ENCODE measurements around the gene CD8B. TPM values are rescaled to one million over a fixed set of nuclear protein-coding genes. Genes with fewer than 3 reads are reported as not detected.

Gene CD8B
- total RNA-seq, 2 donors from 2014 or later = 5.7 TPM; not detected in 1

GRCh38 chr2:86808315-86809161 is 53.1 kb downstream of the CD8B start:
- peak; percentile 93 for ATAC-seq
- TF ChIP-seq POLR2A (IDR thresholded peaks at IDR 0.05) = no peak
- peak; percentile 71 to 96 (median 92) for TF ChIP-seq CTCF (IDR thresholded peaks at IDR 0.05)
- peak; percentile 87 to 90 (median 90) for DNase-seq
- Histone ChIP-seq H3K27ac (peak overlapping the region in 3 of 4 donors; percentile 4 to 45 (median 45)), H3K9me3 (no peaks in the 10 kb centered on the region), H3K4me1 (peaks cover 19% of the 10 kb centered on the region), H3K27me3 (no peaks in the 10 kb centered on the region), H3K4me3 (peak overlapping the region in 1 of 2 donors; percentile 18), H3K36me3 (replicated peaks in 1 of 2; ENCODE audit: insufficient read depth in 1 of 2, low read depth in 2 of 2) (no peaks in the 10 kb centered on the region)
- WGBS, 2 donors = 15 to 17% methylated on average over 34 to 36 of the region's 36 CpGs
- intact Hi-C loops (cut with DNase I) = no loop called here

- ATAC-seq (peak; percentile 60), DNase-seq (peak; percentile 31 to 58 (median 52))
- Histone ChIP-seq H3K27ac (peak overlapping the region in 3 of 4 donors; percentile 4 to 45 (median 45)), H3K27me3 (no peaks in the 10 kb centered on the region), H3K9me3 (no peaks in the 10 kb centered on the region), H3K4me3 (peak overlapping the region; percentile 18 to 36), H3K36me3 (replicated peaks in 1 of 2; ENCODE audit: insufficient read depth in 1 of 2, low read depth in 2 of 2) (no peaks in the 10 kb centered on the region), H3K4me1 (peaks cover 19% of the 10 kb centered on the region)
- WGBS, 2 donors = 1 to 2% methylated on average over 30 to 51 of the region's 51 CpGs
- TF ChIP-seq CTCF (IDR thresholded peaks at IDR 0.05) = no peak
- peak in 1 of 3 donors; percentile 12 for TF ChIP-seq POLR2A (IDR thresholded peaks at IDR 0.05)
- intact Hi-C loops (cut with DNase I) = no loop called here
Observed at GRCh38 chr2:86807468-86808275, 54.0 kb downstream of the CD8B start.

- ATAC-seq (no peak), DNase-seq (no peak)
- Histone ChIP-seq H3K4me1 (peaks cover 19% of the 10 kb centered on the region), H3K27ac (no peak overlapping the region), H3K9me3 (no peaks in the 10 kb centered on the region), H3K36me3 (replicated peaks in 1 of 2; ENCODE audit: insufficient read depth in 1 of 2, low read depth in 2 of 2) (no peaks in the 10 kb centered on the region), H3K27me3 (no peaks in the 10 kb centered on the region), H3K4me3 (peak overlapping the region in 1 of 2 donors; percentile 18)
- TF ChIP-seq CTCF (IDR thresholded peaks at IDR 0.05) = no peak
- no peak for TF ChIP-seq POLR2A (IDR thresholded peaks at IDR 0.05)
- 40 to 48% methylated on average over 11 of the region's 11 CpGs for WGBS, 2 donors
- intact Hi-C loops (cut with DNase I) = no loop called here
Observed at GRCh38 chr2:86807133-86807467, 54.6 kb downstream of the CD8B start.

GRCh38 chr2:86806059-86806857 is 55.4 kb downstream of the CD8B start:
- Histone ChIP-seq H3K9me3 (no peaks in the 10 kb centered on the region), H3K4me1 (peaks cover 19% of the 10 kb centered on the region), H3K27ac (no peak overlapping the region), H3K27me3 (no peaks in the 10 kb centered on the region), H3K4me3 (no peak overlapping the region), H3K36me3 (replicated peaks in 1 of 2; ENCODE audit: insufficient read depth in 1 of 2, low read depth in 2 of 2) (no peaks in the 10 kb centered on the region)
- 76 to 78% methylated on average over 21 of the region's 21 CpGs for WGBS, 2 donors
- ATAC-seq (no peak), DNase-seq (no peak)
- no peak for TF ChIP-seq CTCF (IDR thresholded peaks at IDR 0.05)
- TF ChIP-seq POLR2A (IDR thresholded peaks at IDR 0.05) = no peak
- intact Hi-C loops (cut with DNase I) = no loop called here

Data from body of pancreas (tissue), 4 donors.